GM21515 (cell line): ENCODE measurements around the gene GALC.
"Not testable (repeated sequence)": the region's sequence is repeated elsewhere in the genome, so short reads cannot be mapped to it uniquely, and the experiment has no call there.

Experiments used
- ATAC-seq: cut with Tn5 transposase; IDR thresholded peaks from one replicate; pipeline ENCODE4 v1.9.1; 2021; ENCODE audit not compliant: unreplicated experiment

The GALC gene

GRCh38 chr14:87992718-87993628 lies at the start of gene GALC:
GALC (minus strand) TSS chr14:87993182; CDS start chr14:87993164, 18 bp downstream.
- peak; percentile 89 for ATAC-seq

- no peak for ATAC-seq
Observed at GRCh38 chr14:88040146-88040545, 47.2 kb upstream of the GALC start.

GRCh38 chr14:88039197-88039596 lies 46.2 kb upstream of the GALC start:
- no peak for ATAC-seq

GRCh38 chr14:88037325-88037724 lies 44.3 kb upstream of the GALC start:
- no peak for ATAC-seq

GRCh38 chr14:88036422-88036821 lies 43.4 kb upstream of the GALC start:
- no peak for ATAC-seq

- ATAC-seq: no peak
Observed at GRCh38 chr14:88034076-88034475, 41.1 kb upstream of the GALC start.

GRCh38 chr14:88032373-88032772 lies 39.4 kb upstream of the GALC start:
- ATAC-seq: no peak

GRCh38 chr14:88030892-88031291 lies 37.9 kb upstream of the GALC start:
- no peak for ATAC-seq

- no peak for ATAC-seq
Observed at GRCh38 chr14:88030079-88030478, 37.1 kb upstream of the GALC start.

GRCh38 chr14:88029500-88029899 lies 36.5 kb upstream of the GALC start:
- ATAC-seq: no peak

GRCh38 chr14:88026890-88027289 lies 33.9 kb upstream of the GALC start:
- no peak for ATAC-seq

- ATAC-seq: no peak
Observed at GRCh38 chr14:88025313-88025712, 32.3 kb upstream of the GALC start.

GRCh38 chr14:88024252-88025086 lies 31.5 kb upstream of the GALC start:
- ATAC-seq: not testable (repeated sequence)

GRCh38 chr14:88023658-88024187 lies 30.7 kb upstream of the GALC start:
- ATAC-seq: no peak

GRCh38 chr14:88017535-88017934 lies 24.6 kb upstream of the GALC start:
- no peak for ATAC-seq

- ATAC-seq: no peak
Observed at GRCh38 chr14:88016768-88017167, 23.8 kb upstream of the GALC start.

GRCh38 chr14:88013750-88014349 lies 20.9 kb upstream of the GALC start:
- peak; percentile 94 for ATAC-seq

GRCh38 chr14:88012495-88012894 lies 19.5 kb upstream of the GALC start:
- no peak for ATAC-seq

GRCh38 chr14:88010331-88010730 lies 17.3 kb upstream of the GALC start:
- no peak for ATAC-seq

- no peak for ATAC-seq
Observed at GRCh38 chr14:88009486-88009885, 16.5 kb upstream of the GALC start.

- no peak for ATAC-seq
Observed at GRCh38 chr14:88008039-88008742, 15.2 kb upstream of the GALC start.
